ENCODE data around the gene FAXDC2.

Gene FAXDC2

DNA sequence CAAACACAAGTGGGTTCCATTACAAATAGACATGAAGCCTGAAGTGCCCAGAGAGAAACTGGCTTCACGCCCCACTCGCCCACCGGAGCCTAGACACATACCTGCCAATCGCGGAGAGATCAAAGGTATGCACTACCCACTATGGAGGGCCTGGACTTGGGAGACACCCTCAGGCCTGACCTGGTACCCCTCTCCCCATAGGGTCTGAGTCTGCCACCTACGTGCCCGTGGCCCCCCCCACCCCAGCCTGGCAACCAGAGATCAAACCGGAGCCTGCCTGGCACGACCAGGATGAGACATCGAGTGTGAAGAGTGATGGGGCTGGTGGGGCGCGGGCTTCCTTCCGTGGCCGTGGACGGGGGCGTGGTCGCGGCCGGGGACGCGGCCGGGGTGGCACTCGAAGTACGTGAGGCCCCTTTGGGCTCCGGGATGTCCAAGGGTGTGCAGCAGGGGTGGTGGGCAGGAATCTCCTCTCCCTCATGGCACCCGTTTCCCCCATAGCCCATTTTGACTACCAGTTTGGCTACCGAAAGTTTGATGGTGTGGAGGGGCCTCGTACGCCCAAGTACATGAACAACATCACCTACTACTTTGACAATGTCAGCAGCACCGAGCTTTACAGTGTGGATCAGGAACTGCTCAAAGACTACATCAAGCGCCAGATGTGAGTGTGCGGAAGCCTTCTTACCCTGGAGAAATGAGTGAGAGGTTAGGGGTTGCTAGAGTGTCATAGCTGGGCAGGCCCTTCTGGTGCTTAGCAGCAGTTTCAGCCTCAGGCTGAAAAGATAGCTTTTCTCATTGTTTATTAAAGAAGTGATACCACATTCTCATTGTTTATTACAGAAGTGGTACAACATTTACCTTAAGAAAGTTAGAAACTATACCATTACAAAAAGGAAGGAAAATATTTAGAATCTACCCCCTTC lies 56.5 kb downstream of the FAXDC2 start:
- no peak for DNase-seq

DNA sequence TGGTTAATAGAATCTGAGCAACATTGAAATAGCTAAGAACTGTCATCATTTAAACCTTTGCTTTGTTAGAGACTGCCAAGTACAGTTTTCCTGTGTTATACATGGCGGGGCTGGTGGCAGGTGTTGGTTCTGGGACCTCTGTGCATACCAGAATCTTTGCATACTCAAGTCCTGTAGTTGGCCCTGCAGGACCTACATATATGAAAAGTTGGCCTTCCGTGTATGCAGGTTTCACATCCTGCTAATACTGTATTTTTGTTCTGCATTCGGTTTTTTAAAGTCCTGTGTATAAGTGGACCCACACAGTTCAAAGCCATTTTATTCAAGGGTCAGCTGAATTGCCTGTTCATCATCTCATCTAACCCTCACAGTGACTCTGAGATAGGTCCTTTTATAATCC lies 58.9 kb downstream of the FAXDC2 start:
- no peak for DNase-seq

DNA sequence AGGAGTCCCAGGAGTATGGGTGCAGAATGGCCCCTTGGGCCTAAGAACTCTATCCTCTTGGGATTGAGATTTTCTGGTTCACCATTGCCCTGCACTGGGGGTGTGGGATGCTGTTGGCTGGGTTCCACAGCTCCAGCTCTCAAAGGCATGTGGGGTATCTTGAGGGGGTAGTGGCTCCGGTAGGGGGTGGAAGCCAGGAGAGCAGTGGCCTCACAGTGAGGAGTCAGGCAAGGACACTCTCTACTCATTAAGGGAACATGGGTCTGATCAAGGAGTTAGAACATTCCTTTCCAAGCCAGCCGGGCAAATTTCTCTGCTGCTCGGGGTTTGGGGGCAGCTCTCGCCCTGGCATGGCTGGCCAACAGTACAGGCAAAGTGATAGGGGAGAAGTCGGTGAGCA lies 62.2 kb downstream of the FAXDC2 start:
- DNase-seq = no peak

DNA sequence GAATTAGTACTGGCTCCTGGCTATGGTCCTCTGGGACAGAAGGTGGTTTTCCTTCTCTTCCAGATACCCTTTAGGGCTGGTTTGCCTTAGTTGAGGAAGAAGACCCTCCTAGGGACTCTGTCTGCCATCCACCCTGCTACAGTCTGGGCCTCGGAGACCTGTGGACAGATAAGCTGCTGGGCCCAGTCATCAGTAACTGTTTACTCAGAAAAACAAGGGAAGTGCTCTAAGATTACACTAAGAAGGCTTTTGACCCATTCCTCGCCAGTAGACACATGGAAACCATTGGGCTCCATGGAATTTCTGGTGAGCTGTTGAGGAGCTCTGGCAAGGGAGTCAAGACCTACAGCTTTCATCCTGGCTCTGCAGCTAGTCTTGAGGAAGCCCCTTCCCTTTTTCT lies 64.0 kb downstream of the FAXDC2 start:
- no peak for DNase-seq

DNA sequence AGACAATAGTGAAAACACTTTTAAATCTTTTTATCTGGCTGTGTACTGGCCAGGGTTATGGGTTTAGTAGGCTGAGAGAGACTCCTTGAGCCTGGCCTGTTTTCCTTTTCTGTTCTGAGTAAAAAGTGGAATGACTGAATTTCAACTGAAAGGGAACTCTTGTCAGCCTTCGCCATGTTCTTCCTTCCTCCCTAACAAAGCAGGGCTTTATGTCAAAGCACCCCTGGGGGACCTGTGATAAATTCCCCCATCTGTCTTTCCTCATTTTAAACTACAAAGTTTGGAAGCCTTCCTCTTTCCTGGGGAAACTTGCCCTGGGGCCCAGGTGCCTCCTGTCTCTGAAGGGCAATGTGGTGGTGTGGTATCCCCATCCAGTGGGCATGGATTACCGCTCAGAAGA lies 65.5 kb downstream of the FAXDC2 start:
- DNase-seq = no peak

DNA sequence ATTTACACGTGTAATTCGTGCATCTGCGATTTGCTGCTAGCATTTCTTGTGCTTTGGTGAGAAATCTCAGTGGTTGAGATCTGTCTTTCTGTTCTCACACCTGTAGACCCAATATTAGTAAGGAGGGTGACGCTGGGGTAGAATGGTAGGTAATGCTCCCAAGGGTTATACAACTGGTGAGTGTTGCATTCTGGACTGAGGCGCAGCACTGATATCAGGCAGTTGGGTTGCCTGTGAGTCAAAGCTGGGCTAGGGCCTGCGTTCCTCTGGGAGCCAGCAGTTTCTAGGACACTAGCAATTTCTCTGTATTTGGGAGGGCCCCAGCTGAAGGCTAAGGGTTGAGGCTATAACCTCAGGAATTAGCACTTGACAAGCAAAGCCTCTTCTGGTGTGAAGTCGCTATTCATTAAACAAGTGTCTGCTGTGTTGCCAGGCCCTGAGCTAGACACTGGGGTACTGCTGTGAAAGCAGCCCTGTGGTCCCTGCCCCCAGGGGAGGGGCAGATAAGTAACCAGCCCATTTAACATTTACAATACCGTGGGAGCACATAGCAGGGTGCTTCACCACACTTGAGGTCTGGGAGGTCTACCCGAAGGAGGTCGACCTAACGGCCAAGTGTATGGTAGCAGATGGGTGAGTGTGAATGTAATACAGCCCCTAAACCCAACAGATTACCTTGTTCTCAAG lies 66.5 kb downstream of the FAXDC2 start:
- no peak for DNase-seq

DNA sequence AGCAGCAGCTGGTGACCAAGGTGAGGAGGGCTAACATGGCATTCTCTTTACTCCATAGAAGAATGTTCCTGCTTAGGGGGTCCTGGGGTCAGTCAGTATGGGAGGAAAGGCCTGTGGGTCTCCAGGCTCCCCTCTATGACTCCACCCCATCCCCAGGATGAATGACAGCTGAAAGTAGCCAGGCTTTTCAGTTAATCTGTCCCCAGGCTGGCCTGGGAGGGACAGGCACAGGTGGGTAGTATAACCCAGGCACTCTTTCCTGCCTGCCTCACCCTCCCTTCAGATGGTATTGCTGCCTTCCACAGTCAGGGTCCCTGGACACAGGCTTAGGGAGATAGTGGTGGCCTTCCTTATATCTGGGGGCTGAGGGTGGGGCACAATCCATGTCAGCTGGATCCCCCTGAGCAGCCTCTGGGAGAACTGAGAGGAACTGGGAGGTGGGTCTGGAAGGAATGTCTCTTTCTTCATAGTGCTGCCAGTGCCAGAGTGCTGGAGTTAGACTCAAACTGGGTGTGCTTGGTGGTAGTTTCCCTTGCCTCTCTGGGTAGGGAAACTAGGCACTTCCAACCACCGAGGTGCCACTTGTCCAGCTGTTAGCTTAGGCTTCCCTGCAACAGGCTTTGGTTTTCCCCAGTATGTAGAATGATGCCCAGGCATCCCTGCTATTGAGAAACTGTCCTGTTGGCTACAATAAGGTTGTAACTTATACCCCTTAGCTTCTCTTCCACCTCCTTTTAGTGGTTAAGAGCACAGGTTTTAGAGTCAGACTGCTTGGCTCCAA lies 67.4 kb downstream of the FAXDC2 start:
- DNase-seq = no peak

DNA sequence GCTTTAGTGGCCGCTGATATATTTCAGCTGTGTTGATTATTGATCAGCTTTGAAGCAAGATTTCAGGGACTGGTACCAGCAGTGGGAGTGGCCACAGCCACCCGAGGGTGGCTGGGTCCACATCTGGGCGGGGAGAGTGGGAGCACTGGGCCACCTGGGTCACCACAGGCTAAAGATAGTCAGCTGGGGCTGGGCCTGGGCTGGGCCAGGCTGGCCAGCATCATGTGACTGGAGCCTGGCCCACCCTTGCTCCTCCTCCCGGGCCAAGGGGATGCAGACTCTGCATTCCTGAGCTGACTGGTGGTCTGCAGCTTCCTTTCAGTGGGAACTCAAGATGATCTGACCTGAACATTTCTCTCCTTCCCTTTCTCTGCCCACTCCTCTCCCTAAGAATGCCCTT lies 68.1 kb downstream of the FAXDC2 start:
- no peak for DNase-seq

DNA sequence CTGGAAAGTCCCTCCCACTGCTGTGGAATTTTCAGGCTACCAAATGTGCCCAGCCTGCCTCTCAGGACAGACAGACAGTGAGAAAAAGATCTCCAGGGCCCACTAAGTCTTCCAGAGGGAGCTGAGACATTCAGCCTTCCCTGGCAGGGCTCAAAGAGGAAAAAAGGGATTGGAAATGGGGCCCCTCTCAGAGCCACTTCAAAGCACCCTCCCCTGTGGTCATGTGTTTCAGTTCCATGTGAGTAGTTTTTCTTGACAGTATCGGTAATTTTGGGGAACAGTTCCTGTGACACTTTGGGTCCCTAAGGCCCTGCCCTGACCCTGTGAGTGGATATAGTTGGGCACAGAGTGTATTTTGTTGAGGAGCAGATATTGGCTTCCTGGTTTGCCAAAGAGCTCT lies 70.3 kb downstream of the FAXDC2 start:
- DNase-seq = no peak

DNA sequence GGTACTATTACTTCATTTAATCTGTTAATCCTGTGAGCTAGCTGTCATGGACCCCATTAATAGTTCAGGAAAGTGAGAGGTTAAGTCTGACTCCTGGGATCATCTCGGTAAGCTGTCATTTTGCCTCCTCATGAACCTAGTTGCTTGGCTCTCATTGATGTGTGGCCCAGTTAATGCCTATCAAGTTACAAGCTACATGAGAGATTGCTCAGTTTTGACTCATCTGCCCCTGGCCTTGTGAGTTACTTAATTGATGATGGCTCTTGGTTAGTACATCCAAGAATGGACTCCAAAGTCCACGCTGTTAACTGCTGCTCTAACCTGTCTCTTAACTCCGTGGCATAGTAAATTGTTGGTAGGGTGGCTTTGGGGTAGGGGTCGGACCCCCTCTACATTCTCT lies 71.3 kb downstream of the FAXDC2 start:
- DNase-seq = no peak

DNA sequence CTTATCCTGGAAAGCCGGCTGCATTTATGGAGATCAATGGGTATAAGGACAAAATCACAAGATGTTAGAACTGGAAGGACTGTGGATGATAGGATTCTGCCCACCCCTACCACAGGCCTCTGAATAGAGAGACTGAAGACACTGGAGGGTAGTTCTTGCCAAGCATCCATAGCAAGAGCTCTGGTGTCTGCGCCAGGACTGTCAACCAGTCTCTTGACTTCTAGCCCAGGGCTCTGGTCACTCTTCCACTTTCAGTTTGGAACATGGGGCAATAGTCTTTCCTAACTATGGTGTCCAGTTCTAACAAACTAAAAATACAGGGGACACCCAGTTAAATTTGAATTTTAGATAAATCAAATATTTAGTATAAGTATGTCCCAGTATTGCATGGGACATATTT lies 71.9 kb downstream of the FAXDC2 start:
- no peak for DNase-seq

DNA sequence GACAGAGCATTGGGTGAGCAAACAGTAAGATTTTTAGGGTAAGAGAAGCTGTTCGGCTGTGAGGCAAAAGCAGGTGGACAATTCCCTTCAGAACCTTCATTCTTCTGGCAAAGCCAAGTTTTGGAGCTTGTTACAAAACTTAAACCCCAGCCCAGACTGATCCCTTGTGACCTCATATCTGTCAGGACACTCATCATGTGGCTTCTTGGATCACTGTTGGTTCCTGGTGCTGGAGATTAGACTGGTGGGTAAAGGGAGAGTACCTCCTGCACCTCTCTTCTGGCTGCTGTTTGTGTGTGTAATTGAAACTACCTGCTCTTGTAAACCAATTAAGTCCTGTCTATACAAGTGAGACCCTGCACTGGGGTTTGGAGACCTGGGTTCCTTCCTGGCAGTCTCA lies 74.2 kb downstream of the FAXDC2 start:
- no peak for DNase-seq

DNA sequence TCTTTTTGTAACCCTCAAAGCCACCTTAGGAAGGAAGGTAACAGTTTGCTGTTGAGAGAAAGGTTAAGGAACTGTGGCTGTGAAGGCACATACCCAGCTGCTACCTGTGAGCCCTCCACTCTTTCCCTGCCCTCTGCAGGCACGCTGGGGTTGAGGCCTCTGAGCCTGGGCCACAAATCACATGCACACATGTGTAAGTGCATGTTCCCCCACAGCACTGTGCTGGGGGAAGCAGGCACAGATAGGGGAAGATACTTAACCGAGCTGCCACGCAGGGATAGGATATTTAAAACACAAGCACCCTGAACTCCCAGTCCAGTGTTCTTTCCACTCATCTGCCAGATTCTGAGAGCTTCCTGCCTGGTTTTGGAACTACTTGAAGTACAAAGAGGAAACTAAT lies 77.1 kb downstream of the FAXDC2 start:
- no peak for DNase-seq

DNA sequence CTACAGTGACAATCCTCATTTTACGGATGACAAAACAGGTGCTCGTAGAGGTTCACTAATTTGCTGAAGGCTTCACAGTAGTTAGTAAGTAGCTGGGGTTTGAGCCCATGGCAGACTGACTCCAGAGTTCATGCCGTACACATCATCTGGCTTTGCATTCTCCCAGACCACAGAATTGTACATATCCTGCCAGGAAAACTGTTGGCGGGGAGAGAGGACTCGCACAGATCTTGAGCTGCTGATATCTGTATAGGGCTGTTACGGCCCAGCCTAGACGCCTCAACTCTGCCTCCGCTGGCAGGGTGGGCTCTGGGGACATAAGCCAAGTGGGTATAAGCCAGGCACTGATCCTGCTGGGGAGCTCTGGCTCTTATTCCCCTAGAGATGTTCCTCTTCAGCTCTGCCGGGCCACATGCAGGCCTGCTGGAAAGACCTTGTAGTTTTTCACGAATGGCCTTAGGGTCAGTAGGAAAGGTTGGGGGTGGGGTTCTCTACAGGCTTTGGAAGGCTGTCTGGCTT lies 79.0 kb downstream of the FAXDC2 start:
- no peak for DNase-seq

DNA sequence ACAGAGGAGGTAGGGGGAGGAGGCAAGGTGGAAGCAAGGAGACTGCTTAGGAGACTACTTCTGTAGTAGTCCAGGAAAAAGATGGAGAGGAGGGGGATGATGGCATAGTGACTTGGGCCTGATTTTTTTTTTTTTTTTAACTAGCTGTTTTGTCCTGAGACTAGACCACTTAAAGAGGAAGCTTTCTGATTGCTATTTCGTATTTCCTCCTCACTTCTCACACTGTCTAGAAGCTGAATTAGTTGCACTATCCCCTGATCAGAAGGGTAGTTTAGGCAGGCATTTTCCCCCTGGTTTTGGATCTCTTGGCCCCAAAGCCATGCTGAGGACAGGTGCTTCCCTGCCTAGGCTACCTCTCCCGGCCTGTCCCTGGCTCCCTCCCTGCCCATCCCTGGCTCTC lies 80.3 kb downstream of the FAXDC2 start:
- DNase-seq = no peak
